Fibroblast of lung (primary cell): ENCODE results near the gene POLR2H. TPM values are rescaled to one million over a fixed set of nuclear protein-coding genes. Genes with fewer than 3 reads are reported as not detected.

Experiments
- DNase-seq, 2 donors: peaks; one replicate each; pipeline versions ENCODE4 v3.0.0 to v3.0.0-alpha.2; 2010; ENCODE audit warnings: low read depth in 2 of 2
- H2AFZ ChIP-seq: 2 replicates; pipeline ENCODE4 v1.5.1; 2012; ENCODE audit warnings: low read length, control low read depth, inconsistent platforms
- H3K27ac ChIP-seq: 2 replicates; pipeline ENCODE4 v1.5.1; 2011; ENCODE audit warnings: low read length, control low read depth; ENCODE audit not compliant: insufficient read depth
- H3K27me3 ChIP-seq: 2 replicates; pipeline ENCODE4 v1.5.1; 2011; ENCODE audit warnings: mild to moderate bottlenecking, low read length; ENCODE audit not compliant: control insufficient read depth, insufficient read depth
- H3K36me3 ChIP-seq: 2 replicates; pipeline ENCODE4 v1.5.1; 2011; ENCODE audit warnings: low read length; ENCODE audit not compliant: control insufficient read depth, insufficient read depth
- H3K4me1 ChIP-seq: 2 replicates; pipeline ENCODE4 v1.5.1; 2011; ENCODE audit warnings: low read length; ENCODE audit not compliant: control insufficient read depth, insufficient read depth; ENCODE audit errors: extremely low read depth
- H3K4me2 ChIP-seq: 2 replicates; pipeline ENCODE4 v1.5.1; 2011; ENCODE audit warnings: low read length, control low read depth; ENCODE audit not compliant: insufficient read depth; ENCODE audit errors: extremely low read depth
- H3K4me3 ChIP-seq, 4 experiments: fragments of 200-600 bp in 1 of 4; sonication (generic) in 1 of 4; replicated peaks in 1 of 4; 2 replicates each; pipeline ENCODE4 v1.5.1; 2011 to 2016; ENCODE audit warnings: low read length in 4 of 4, low read depth in 3 of 4, mild to moderate bottlenecking in 3 of 4, control low read depth in 2 of 4, inconsistent platforms in 1 of 4, mixed read lengths in 1 of 4; ENCODE audit not compliant: insufficient read depth in 1 of 4; ENCODE audit errors: control extremely low read depth in 1 of 4
- H3K79me2 ChIP-seq: 2 replicates; pipeline ENCODE4 v1.5.1; 2012; ENCODE audit warnings: mild to moderate bottlenecking, low read length, inconsistent platforms; ENCODE audit not compliant: control insufficient read depth, insufficient read depth
- H3K9ac ChIP-seq: 2 replicates; pipeline ENCODE4 v1.5.1; 2011; ENCODE audit warnings: mild to moderate bottlenecking, low read length, control low read depth; ENCODE audit not compliant: insufficient read depth
- H3K9me3 ChIP-seq: 2 replicates; pipeline ENCODE4 v1.5.1; 2012; ENCODE audit warnings: low read depth, low read length; ENCODE audit not compliant: control insufficient read depth, insufficient read depth
- H4K20me1 ChIP-seq: 2 replicates; pipeline ENCODE4 v1.5.1; 2011; ENCODE audit warnings: low read length; ENCODE audit not compliant: control insufficient read depth, insufficient read depth; ENCODE audit errors: extremely low read depth
- CTCF ChIP-seq, 2 donors: IDR thresholded peaks in 1 of 2; conservative IDR thresholded peaks in 1 of 2; 1 replicate in 1 of 2; 2 replicates in 1 of 2; pipeline ENCODE4 v1.5.1; 2011 to 2012; ENCODE audit warnings: low read length in 2 of 2, control low read depth in 1 of 2, inconsistent platforms in 1 of 2, low read depth in 1 of 2, mild to moderate bottlenecking in 1 of 2
- EZH2 ChIP-seq: IDR thresholded peaks from 2 replicates; pipeline ENCODE4 v1.5.1; 2012; ENCODE audit warnings: low read length, control low read depth, mild to moderate bottlenecking; ENCODE audit errors: missing control alignments
- polyA plus RNA-seq, 2 donors: library from polyadenylated mRNA; depleted of rRNA in 1 of 2; stranded (reverse) in 1 of 2; unstranded in 1 of 2; fragments of >200 nt; gene quantifications; 2 replicates each; pipeline ENCODE4 v1.2.1, GENCODE V29; 2011 to 2012; ENCODE audit warnings: missing spikeins in 1 of 2
- total RNA-seq: library from RNA; depleted of rRNA; stranded (reverse); fragments of >200 nt; gene quantifications from 2 replicates; pipeline ENCODE4 v1.2.1, GENCODE V29; 2014

Gene POLR2H
- total and polyA plus RNA-seq, 2 donors (not counting 1 experiment from before 2014, with no cell fraction given) = 62.4 to 100 TPM

GRCh38 chr3:184348057-184348382 lies 13.5 kb upstream of the POLR2H start:
- TF ChIP-seq CTCF (conservative IDR thresholded peaks at IDR 0.05 in 1 of 2, IDR thresholded peaks at IDR 0.05 in 1 of 2; ENCODE audit: low read depth in 1 of 2, low read length in 2 of 2) (no peak), EZH2 (no peak)
- peaks cover 7% of the 10 kb centered on the region for H3K36me3 ChIP-seq
- H3K4me2 ChIP-seq = no peak overlapping the region
- no peaks in the 10 kb centered on the region for H3K79me2 ChIP-seq
- no peak for DNase-seq
- H3K27ac ChIP-seq = no peak overlapping the region
- H2AFZ ChIP-seq = no peak overlapping the region
- H4K20me1 ChIP-seq = no peaks in the 10 kb centered on the region
- H3K4me1 ChIP-seq = peaks cover 2% of the 10 kb centered on the region
- H3K4me3 ChIP-seq = no peak overlapping the region
- no peaks in the 10 kb centered on the region for H3K27me3 ChIP-seq
- no peaks in the 10 kb centered on the region for H3K9me3 ChIP-seq
- H3K9ac ChIP-seq = no peak overlapping the region

- Histone ChIP-seq H3K27me3 (no peaks in the 10 kb centered on the region), H2AFZ (no peak overlapping the region), H3K4me3 (no peak overlapping the region), H3K79me2 (no peaks in the 10 kb centered on the region), H3K9me3 (no peaks in the 10 kb centered on the region), H3K9ac (no peak overlapping the region), H3K27ac (no peak overlapping the region), H3K4me2 (no peak overlapping the region), H4K20me1 (no peaks in the 10 kb centered on the region), H3K4me1 (no peaks in the 10 kb centered on the region), H3K36me3 (peaks cover 7% of the 10 kb centered on the region)
- TF ChIP-seq CTCF (conservative IDR thresholded peaks at IDR 0.05 in 1 of 2, IDR thresholded peaks at IDR 0.05 in 1 of 2; ENCODE audit: low read depth in 1 of 2, low read length in 2 of 2) (no peak), EZH2 (no peak)
- DNase-seq = no peak
These were observed 11.7 kb upstream of the POLR2H start for GRCh38 chr3:184349563-184350470.

- TF ChIP-seq EZH2 = no peak
- TF ChIP-seq CTCF (conservative IDR thresholded peaks at IDR 0.05 in 1 of 2, IDR thresholded peaks at IDR 0.05 in 1 of 2; ENCODE audit: low read depth in 1 of 2, low read length in 2 of 2) = no peak
- Histone ChIP-seq H3K36me3 (peaks cover 9% of the 10 kb centered on the region), H3K9ac (no peak overlapping the region), H3K79me2 (no peaks in the 10 kb centered on the region), H3K4me1 (no peaks in the 10 kb centered on the region), H3K4me3 (no peak overlapping the region), H3K9me3 (no peaks in the 10 kb centered on the region), H3K4me2 (no peak overlapping the region), H3K27me3 (no peaks in the 10 kb centered on the region), H2AFZ (no peak overlapping the region), H3K27ac (no peak overlapping the region), H4K20me1 (no peaks in the 10 kb centered on the region)
- no peak for DNase-seq
These were observed 10.9 kb upstream of the POLR2H start for GRCh38 chr3:184350618-184351017.
